Mononuclear cell (primary cell): ENCODE measurements around the gene PPIP5K2. TPM values are rescaled to one million over a fixed set of nuclear protein-coding genes. Genes with fewer than 3 reads are reported as not detected.
"Not testable (repeated sequence)": the region's sequence is repeated elsewhere in the genome, so short reads cannot be mapped to it uniquely, and the experiment has no call there.

Experiments
- H3K27me3 ChIP-seq: 2 replicates; pipeline ENCODE4 v1.6.0; 2011; ENCODE audit warnings: low read length, control low read depth; ENCODE audit not compliant: insufficient read depth
- H3K4me1 ChIP-seq: 2 replicates; pipeline ENCODE4 v1.5.1; 2011; ENCODE audit warnings: mild to moderate bottlenecking, low read length, control low read depth; ENCODE audit not compliant: insufficient read depth
- H3K4me3 ChIP-seq: 2 replicates; pipeline ENCODE4 v1.5.1; 2011; ENCODE audit warnings: mild to moderate bottlenecking, low read length, moderate library complexity
- H3K9me3 ChIP-seq: 2 replicates; pipeline ENCODE4 v1.5.1; 2011; ENCODE audit warnings: low read depth, mild to moderate bottlenecking, control low read depth, low read length
- total RNA-seq: library from RNA; depleted of rRNA; stranded (reverse); fragments of >200 nt; gene quantifications from one replicate; pipeline ENCODE4 v1.2.3, GENCODE V29; 2012

PPIP5K2 gene
- total RNA-seq, 1 donor = 55.4 TPM

GRCh38 chr5:103208460-103208859 is 88.4 kb downstream of the PPIP5K2 start:
- Histone ChIP-seq H3K4me3 (no peak overlapping the region), H3K4me1 (peaks cover 11% of the 10 kb centered on the region), H3K27me3 (no peaks in the 10 kb centered on the region), H3K9me3 (no peaks in the 10 kb centered on the region)

- H3K27me3 ChIP-seq = no peaks in the 10 kb centered on the region
- no peak overlapping the region for H3K4me3 ChIP-seq
- peaks cover 11% of the 10 kb centered on the region for H3K4me1 ChIP-seq
- H3K9me3 ChIP-seq = no peaks in the 10 kb centered on the region
Measured at GRCh38 chr5:103209065-103209464, 89.0 kb downstream of the PPIP5K2 start.

GRCh38 chr5:103210952-103211351 is 90.9 kb downstream of the PPIP5K2 start:
- Histone ChIP-seq H3K9me3 (no peaks in the 10 kb centered on the region), H3K4me1 (peaks cover 11% of the 10 kb centered on the region), H3K27me3 (no peaks in the 10 kb centered on the region), H3K4me3 (no peak overlapping the region)

GRCh38 chr5:103211576-103212561 is 91.8 kb downstream of the PPIP5K2 start:
- Histone ChIP-seq H3K4me3 (no peak overlapping the region), H3K27me3 (no peaks in the 10 kb centered on the region), H3K9me3 (no peaks in the 10 kb centered on the region), H3K4me1 (peaks cover 8% of the 10 kb centered on the region)

- peaks cover 5% of the 10 kb centered on the region for H3K4me1 ChIP-seq
- no peaks in the 10 kb centered on the region for H3K27me3 ChIP-seq
Measured at GRCh38 chr5:103216137-103216536, 96.0 kb downstream of the PPIP5K2 start.

GRCh38 chr5:103216697-103217096 is 96.6 kb downstream of the PPIP5K2 start:
- peaks cover 5% of the 10 kb centered on the region for H3K4me1 ChIP-seq
- no peak overlapping the region for H3K4me3 ChIP-seq
- no peaks in the 10 kb centered on the region for H3K9me3 ChIP-seq
- no peaks in the 10 kb centered on the region for H3K27me3 ChIP-seq

More at GRCh38 chr5:103216137-103216536, 96.0 kb downstream of the PPIP5K2 start:
- no peaks in the 10 kb centered on the region for H3K9me3 ChIP-seq
- H3K4me3 ChIP-seq = no peak overlapping the region

GRCh38 chr5:103217101-103217500 is 97.0 kb downstream of the PPIP5K2 start:
- Histone ChIP-seq H3K27me3 (no peaks in the 10 kb centered on the region), H3K9me3 (no peaks in the 10 kb centered on the region), H3K4me1 (peaks cover 1% of the 10 kb centered on the region), H3K4me3 (no peak overlapping the region)

GRCh38 chr5:103218164-103218563 is 98.1 kb downstream of the PPIP5K2 start:
- no peaks in the 10 kb centered on the region for H3K9me3 ChIP-seq
- H3K4me1 ChIP-seq = no peaks in the 10 kb centered on the region
- no peaks in the 10 kb centered on the region for H3K27me3 ChIP-seq
- no peak overlapping the region for H3K4me3 ChIP-seq

GRCh38 chr5:103219074-103219473 is 99.0 kb downstream of the PPIP5K2 start:
- not testable (repeated sequence) for H3K4me3 ChIP-seq, H3K27me3 ChIP-seq, H3K4me1 ChIP-seq, H3K9me3 ChIP-seq

GRCh38 chr5:103223031-103223955 is 103.2 kb downstream of the PPIP5K2 start:
- Histone ChIP-seq H3K27me3 (no peaks in the 10 kb centered on the region), H3K4me3 (no peak overlapping the region), H3K4me1 (no peaks in the 10 kb centered on the region), H3K9me3 (no peaks in the 10 kb centered on the region)

GRCh38 chr5:103224118-103224893 is 104.2 kb downstream of the PPIP5K2 start:
- Histone ChIP-seq H3K4me3 (no peak overlapping the region), H3K4me1 (no peaks in the 10 kb centered on the region), H3K9me3 (no peaks in the 10 kb centered on the region), H3K27me3 (no peaks in the 10 kb centered on the region)

GRCh38 chr5:103224894-103225246 is 104.8 kb downstream of the PPIP5K2 start:
- Histone ChIP-seq H3K27me3 (no peaks in the 10 kb centered on the region), H3K4me1 (no peaks in the 10 kb centered on the region), H3K4me3 (no peak overlapping the region), H3K9me3 (no peaks in the 10 kb centered on the region)

- H3K27me3 ChIP-seq = no peaks in the 10 kb centered on the region
- no peaks in the 10 kb centered on the region for H3K4me1 ChIP-seq
- no peaks in the 10 kb centered on the region for H3K9me3 ChIP-seq
- no peak overlapping the region for H3K4me3 ChIP-seq
Measured at GRCh38 chr5:103228061-103228460, 108.0 kb downstream of the PPIP5K2 start.

GRCh38 chr5:103228588-103228987 is 108.5 kb downstream of the PPIP5K2 start:
- Histone ChIP-seq H3K27me3 (no peaks in the 10 kb centered on the region), H3K4me1 (no peaks in the 10 kb centered on the region), H3K9me3 (no peaks in the 10 kb centered on the region), H3K4me3 (no peak overlapping the region)
